ENCODE results near the gene SYDE1.

GRCh38 chr19:15123031-15123890 is 16.1 kb downstream of the SYDE1 start:
- TF ChIP-seq EZH2phosphoT487 (IDR thresholded peaks at IDR 0.05; ENCODE audit: insufficient read depth, low read depth): no peak
- no peak for TF ChIP-seq EZH2 (IDR thresholded peaks at IDR 0.05; ENCODE audit: insufficient read depth, poor library complexity, severe bottlenecking)

Measured in GM23248 (cell line).